Fibroblast of pulmonary artery (primary cell): ENCODE results near the gene MAP2.

ENCODE experiments used
- DNase-seq: peaks from one replicate; pipeline ENCODE4 v3.0.0-alpha.2; 2010; ENCODE audit warnings: low read depth
- H3K4me3 ChIP-seq: replicated peaks from 2 replicates; pipeline ENCODE4 v1.5.1; 2011; ENCODE audit warnings: low read depth, mild to moderate bottlenecking, control low read depth, low read length, moderate library complexity
- TF ChIP-seq, protein P1 (sequence below): IDR thresholded peaks from 2 replicates; pipeline ENCODE4 v1.5.1; 2011; ENCODE audit warnings: mild to moderate bottlenecking, control low read depth, low read length, inconsistent platforms; ENCODE audit errors: missing control alignments

Gene MAP2

DNA sequence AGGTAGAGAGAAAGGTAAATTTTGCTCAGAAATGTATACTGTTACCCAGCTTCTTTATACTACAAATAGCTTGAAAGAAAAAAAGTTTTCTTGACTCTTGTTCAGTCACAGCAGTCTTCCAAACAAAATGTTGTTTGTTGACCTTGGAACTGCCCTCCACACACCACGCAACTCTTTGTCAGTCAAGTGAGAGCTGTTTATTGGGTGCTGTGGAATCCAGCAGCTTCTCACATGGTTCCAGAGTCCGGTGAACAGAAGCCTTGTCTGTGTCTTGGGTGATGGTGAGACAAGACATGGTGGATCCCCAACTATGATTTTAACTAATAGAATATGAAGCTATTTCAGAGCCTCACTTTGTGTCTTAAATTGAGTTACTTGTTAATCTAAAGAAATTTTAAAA lies 112.5 kb downstream of the MAP2 start:
- H3K4me3 ChIP-seq: no peak overlapping the region
- TF ChIP-seq, protein P1, sequence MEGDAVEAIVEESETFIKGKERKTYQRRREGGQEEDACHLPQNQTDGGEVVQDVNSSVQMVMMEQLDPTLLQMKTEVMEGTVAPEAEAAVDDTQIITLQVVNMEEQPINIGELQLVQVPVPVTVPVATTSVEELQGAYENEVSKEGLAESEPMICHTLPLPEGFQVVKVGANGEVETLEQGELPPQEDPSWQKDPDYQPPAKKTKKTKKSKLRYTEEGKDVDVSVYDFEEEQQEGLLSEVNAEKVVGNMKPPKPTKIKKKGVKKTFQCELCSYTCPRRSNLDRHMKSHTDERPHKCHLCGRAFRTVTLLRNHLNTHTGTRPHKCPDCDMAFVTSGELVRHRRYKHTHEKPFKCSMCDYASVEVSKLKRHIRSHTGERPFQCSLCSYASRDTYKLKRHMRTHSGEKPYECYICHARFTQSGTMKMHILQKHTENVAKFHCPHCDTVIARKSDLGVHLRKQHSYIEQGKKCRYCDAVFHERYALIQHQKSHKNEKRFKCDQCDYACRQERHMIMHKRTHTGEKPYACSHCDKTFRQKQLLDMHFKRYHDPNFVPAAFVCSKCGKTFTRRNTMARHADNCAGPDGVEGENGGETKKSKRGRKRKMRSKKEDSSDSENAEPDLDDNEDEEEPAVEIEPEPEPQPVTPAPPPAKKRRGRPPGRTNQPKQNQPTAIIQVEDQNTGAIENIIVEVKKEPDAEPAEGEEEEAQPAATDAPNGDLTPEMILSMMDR: no peak
- no peak for DNase-seq

DNA sequence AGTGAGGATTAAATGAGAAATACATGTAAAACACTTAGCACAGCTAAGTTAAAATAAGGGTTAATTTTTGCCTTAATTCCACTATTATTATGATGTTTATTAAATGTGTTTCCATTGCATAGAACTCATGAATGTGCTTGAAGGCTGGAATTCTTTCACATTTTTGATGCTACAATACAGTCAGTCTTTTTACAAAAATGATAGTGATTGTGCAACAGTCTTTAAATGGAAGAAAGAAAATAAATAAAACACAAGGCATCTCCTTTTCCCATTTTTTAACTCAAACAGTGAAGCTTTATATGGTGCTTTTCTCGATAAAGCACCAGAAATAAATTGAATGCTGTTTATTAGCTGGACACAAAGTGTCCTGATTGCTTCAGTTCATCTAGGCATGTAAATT lies 123.9 kb downstream of the MAP2 start:
- peak; percentile 12 for DNase-seq
- H3K4me3 ChIP-seq: no peak overlapping the region
- TF ChIP-seq, protein P1: no peak

- DNase-seq: no peak
Measured at GRCh38 chr2:209549589-209549988, 125.7 kb downstream of the MAP2 start.

GRCh38 chr2:209553913-209554312 lies 130.1 kb downstream of the MAP2 start:
- TF ChIP-seq, protein P1: no peak
- DNase-seq: no peak
- H3K4me3 ChIP-seq: no peak overlapping the region

More at GRCh38 chr2:209549589-209549988, 125.7 kb downstream of the MAP2 start:
- TF ChIP-seq, protein P1: no peak
- H3K4me3 ChIP-seq: no peak overlapping the region

GRCh38 chr2:209556354-209556961 lies 132.6 kb downstream of the MAP2 start:
- H3K4me3 ChIP-seq: no peak overlapping the region
- peak; percentile 82 for DNase-seq
- TF ChIP-seq, protein P1: peak; percentile 81

- TF ChIP-seq, protein P1: no peak
- DNase-seq: no peak
- no peak overlapping the region for H3K4me3 ChIP-seq
Measured at GRCh38 chr2:209560911-209561310, 137.1 kb downstream of the MAP2 start.

DNA sequence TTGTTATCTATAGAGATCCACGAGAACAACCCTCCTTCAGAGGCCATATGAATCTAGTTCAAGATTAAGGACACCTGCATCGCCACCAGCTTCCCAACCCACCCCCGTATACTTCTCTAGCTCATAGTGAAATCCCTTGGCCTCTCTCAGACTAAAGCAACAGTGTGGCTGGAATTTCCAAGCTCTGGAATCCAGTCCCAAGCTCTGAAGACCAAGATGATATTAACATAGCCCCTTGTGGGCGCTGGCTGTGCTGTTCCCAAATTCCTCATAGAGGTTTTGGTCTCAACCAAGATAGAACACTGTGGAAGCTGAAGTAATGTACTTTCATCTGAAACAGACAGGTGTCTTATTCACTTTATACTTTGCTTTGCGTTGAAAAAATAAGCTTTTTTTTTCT lies 139.6 kb downstream of the MAP2 start:
- TF ChIP-seq, protein P1: no peak
- no peak for DNase-seq
- no peak overlapping the region for H3K4me3 ChIP-seq
